Trophoblast cell (in vitro differentiated cells and primary cell): ENCODE results near the gene LINGO1.

Experiments
- DNase-seq, 2 donors: peaks; one replicate each; pipeline ENCODE4 v3.0.0-alpha.2; 2016
- H2AFZ ChIP-seq: 2 replicates; pipeline ENCODE4 v1.6.1; 2013; ENCODE audit warnings: low read length, moderate library complexity, mild to moderate bottlenecking; ENCODE audit not compliant: insufficient read depth, poor library complexity
- H2AK5ac ChIP-seq: 2 replicates; pipeline ENCODE4 v1.6.1; 2013; ENCODE audit warnings: mild to moderate bottlenecking, low read length
- H2BK120ac ChIP-seq: 2 replicates; pipeline ENCODE4 v1.6.1; 2013; ENCODE audit warnings: low read length, mild to moderate bottlenecking, moderate library complexity; ENCODE audit not compliant: insufficient read depth, poor library complexity
- H2BK12ac ChIP-seq: 2 replicates; pipeline ENCODE4 v1.6.1; 2013; ENCODE audit warnings: mild to moderate bottlenecking, low read length, moderate library complexity
- H2BK5ac ChIP-seq: 2 replicates; pipeline ENCODE4 v1.6.1; 2013; ENCODE audit warnings: low read length, low read depth, moderate library complexity, mild to moderate bottlenecking; ENCODE audit not compliant: poor library complexity
- H3K14ac ChIP-seq: 2 replicates; pipeline ENCODE4 v1.6.1; 2013; ENCODE audit warnings: mild to moderate bottlenecking, low read length
- H3K18ac ChIP-seq: 2 replicates; pipeline ENCODE4 v1.6.1; 2013; ENCODE audit warnings: mild to moderate bottlenecking, low read length
- H3K23ac ChIP-seq: 2 replicates; pipeline ENCODE4 v1.6.1; 2013; ENCODE audit warnings: low read length
- H3K27ac ChIP-seq: 2 replicates; pipeline ENCODE4 v1.5.1; 2013; ENCODE audit warnings: low read depth, mild to moderate bottlenecking, inconsistent platforms, low read length, moderate library complexity
- H3K27me3 ChIP-seq: 2 replicates; pipeline ENCODE4 v1.6.1; 2013; ENCODE audit warnings: inconsistent platforms, mild to moderate bottlenecking, low read length, moderate library complexity; ENCODE audit not compliant: insufficient read depth
- H3K36me3 ChIP-seq, 2 experiments: 1 replicate in 1 of 2; 2 replicates in 1 of 2; pipeline ENCODE4 v1.6.1; 2013; ENCODE audit warnings: low read length in 2 of 2, mild to moderate bottlenecking in 2 of 2, moderate library complexity in 1 of 2; ENCODE audit not compliant: insufficient read depth in 2 of 2, control insufficient read depth in 1 of 2
- H3K4ac ChIP-seq: 2 replicates; pipeline ENCODE4 v1.6.1; 2013; ENCODE audit warnings: low read depth, mild to moderate bottlenecking, low read length, moderate library complexity
- H3K4me1 ChIP-seq, 2 experiments: 1 replicate in 1 of 2; 2 replicates in 1 of 2; pipeline ENCODE4 v1.6.1; 2013; ENCODE audit warnings: low read length in 2 of 2, mild to moderate bottlenecking in 2 of 2, moderate library complexity in 1 of 2; ENCODE audit not compliant: insufficient read depth in 2 of 2, control insufficient read depth in 1 of 2
- H3K4me2 ChIP-seq: 2 replicates; pipeline ENCODE4 v1.6.1; 2013; ENCODE audit warnings: inconsistent platforms, mild to moderate bottlenecking, low read length, moderate library complexity
- H3K4me3 ChIP-seq: 2 replicates; pipeline ENCODE4 v1.5.1; 2013; ENCODE audit warnings: mild to moderate bottlenecking, low read depth, low read length, inconsistent platforms
- H3K79me1 ChIP-seq: one replicate; pipeline ENCODE4 v1.6.1; 2013; ENCODE audit warnings: low read length
- H3K79me2 ChIP-seq: 2 replicates; pipeline ENCODE4 v1.6.1; 2013; ENCODE audit warnings: low read length, mild to moderate bottlenecking; ENCODE audit not compliant: control insufficient read depth, insufficient read depth, poor library complexity
- H3K9ac ChIP-seq: 2 replicates; pipeline ENCODE4 v1.6.1; 2013; ENCODE audit warnings: mild to moderate bottlenecking, low read length
- H3K9me3 ChIP-seq: 2 replicates; pipeline ENCODE4 v1.6.1; 2013; ENCODE audit warnings: low read depth, mild to moderate bottlenecking, control low read depth, inconsistent platforms, low read length; ENCODE audit not compliant: insufficient read depth
- H4K12ac ChIP-seq: 2 replicates; pipeline ENCODE4 v1.6.1; 2013; ENCODE audit warnings: low read depth, mild to moderate bottlenecking, low read length, moderate library complexity
- H4K8ac ChIP-seq: 2 replicates; pipeline ENCODE4 v1.6.1; 2013; ENCODE audit warnings: low read depth, mild to moderate bottlenecking, low read length, moderate library complexity
- H4K91ac ChIP-seq: one replicate; pipeline ENCODE4 v1.6.1; 2013; ENCODE audit warnings: low read depth, mild to moderate bottlenecking, low read length, moderate library complexity
- WGBS: extraction: QIAGEN DNeasy Blood & Tissue Kit; methylation state at CpG from one replicate; pipeline ENCODE4 v1.1.7; 2013; ENCODE audit warnings: missing lambda C conversion rate; ENCODE audit not compliant: insufficient read length, insufficient coverage; ENCODE audit errors: extremely low coverage; 5-methylcytosine and 5-hydroxymethylcytosine counted together

The LINGO1 gene

DNA sequence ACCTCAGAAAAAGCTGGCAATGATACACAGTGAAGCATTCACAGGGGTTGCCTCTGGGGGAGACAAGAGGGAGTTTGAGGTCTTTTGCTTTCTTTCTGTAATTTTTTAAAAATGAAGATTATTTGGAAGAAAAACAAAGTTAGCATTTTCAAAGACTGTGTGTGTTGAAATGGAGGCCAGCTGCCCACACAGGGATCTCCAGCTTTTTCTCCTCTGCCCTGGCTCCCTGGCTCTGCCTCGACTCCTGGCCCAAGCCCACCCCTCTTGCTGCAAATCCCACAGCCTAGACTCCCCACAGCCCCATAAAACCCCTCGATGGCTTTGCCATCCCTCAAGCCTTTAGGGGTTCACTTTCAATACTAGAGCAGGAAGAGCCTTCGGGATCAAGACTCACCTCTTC lies 68.4 kb downstream of the LINGO1 start:
- WGBS = no CpG with 5 or more reads among the region's 3 CpGs

DNA sequence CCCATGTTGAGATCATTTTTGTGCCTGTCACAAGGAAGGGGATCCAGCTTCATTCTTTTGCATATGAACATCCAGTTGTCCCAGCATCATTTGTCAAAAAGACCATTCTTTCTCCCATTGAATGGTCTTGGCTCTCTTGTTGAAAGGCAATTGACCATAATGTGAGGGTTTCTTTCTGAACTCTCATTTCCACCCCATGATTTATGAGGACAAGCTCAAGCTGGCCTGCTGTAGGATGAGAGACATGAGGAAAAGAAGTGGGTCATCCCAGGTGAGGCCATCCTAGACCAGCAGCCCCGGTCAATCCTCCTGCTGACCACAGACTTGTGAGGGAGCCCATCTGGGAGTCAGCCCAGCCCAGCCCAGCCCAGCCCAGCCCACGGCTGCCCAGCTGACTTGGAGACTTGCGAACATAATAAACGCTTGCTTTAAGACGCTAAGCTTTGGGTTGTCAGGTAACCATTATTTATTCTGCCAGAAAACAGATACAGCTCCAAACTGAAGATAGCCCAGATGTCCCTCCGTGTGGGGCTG lies 69.0 kb downstream of the LINGO1 start:
- no peak overlapping the region for H3K14ac ChIP-seq
- H3K9me3 ChIP-seq = peaks cover 2% of the 10 kb centered on the region
- no peak overlapping the region for H3K4me2 ChIP-seq
- H3K4ac ChIP-seq = no peak overlapping the region
- H3K27me3 ChIP-seq = no peaks in the 10 kb centered on the region
- no peaks in the 10 kb centered on the region for H3K79me2 ChIP-seq
- no peak overlapping the region for H3K27ac ChIP-seq
- H4K91ac ChIP-seq = no peak overlapping the region
- H2AK5ac ChIP-seq = no peak overlapping the region
- no peak overlapping the region for H3K4me3 ChIP-seq
- H4K8ac ChIP-seq = no peak overlapping the region
- no peak overlapping the region for H2AFZ ChIP-seq
- no peak for DNase-seq
- no peak overlapping the region for H3K9ac ChIP-seq
- H3K4me1 ChIP-seq = peaks cover 4 to 5% of the 10 kb centered on the region in 2 experiments
- no peaks in the 10 kb centered on the region for H3K79me1 ChIP-seq
- no peak overlapping the region for H2BK5ac ChIP-seq
- H2BK120ac ChIP-seq = no peak overlapping the region
- no peak overlapping the region for H4K12ac ChIP-seq
- no CpG with 5 or more reads among the region's 6 CpGs for WGBS
- H3K23ac ChIP-seq = no peak overlapping the region
- H2BK12ac ChIP-seq = no peak overlapping the region
- H3K36me3 ChIP-seq = no peaks in the 10 kb centered on the region
- H3K18ac ChIP-seq = no peak overlapping the region

More for the DNA sequence above, 68.4 kb downstream of the LINGO1 start:
- Histone ChIP-seq H2BK120ac (no peak overlapping the region), H3K9me3 (peaks cover 2% of the 10 kb centered on the region), H3K79me2 (no peaks in the 10 kb centered on the region), H3K4me2 (no peak overlapping the region), H4K12ac (no peak overlapping the region), H2AFZ (no peak overlapping the region), H3K27ac (no peak overlapping the region), H2AK5ac (no peak overlapping the region), H3K18ac (no peak overlapping the region), H3K4me1 (peaks cover 9 to 10% of the 10 kb centered on the region in 2 experiments), H3K14ac (no peak overlapping the region), H3K4me3 (no peak overlapping the region), H3K4ac (no peak overlapping the region), H3K79me1 (no peaks in the 10 kb centered on the region), H3K36me3 (no peaks in the 10 kb centered on the region), H2BK5ac (no peak overlapping the region), H3K27me3 (no peaks in the 10 kb centered on the region), H4K91ac (no peak overlapping the region), H3K23ac (no peak overlapping the region), H3K9ac (no peak overlapping the region), H4K8ac (no peak overlapping the region), H2BK12ac (no peak overlapping the region)
- no peak for DNase-seq
